Ishikawa (cell line): ENCODE measurements around the gene ASB6.

Experiments used
- CEBPB ChIP-seq: IDR thresholded peaks from 2 replicates; pipeline ENCODE4 v1.6.1; 2012
- CREB1 ChIP-seq: IDR thresholded peaks from 2 replicates; pipeline ENCODE4 v1.6.1; 2012; ENCODE audit warnings: low read depth
- EGR1 ChIP-seq: IDR thresholded peaks from 2 replicates; pipeline ENCODE4 v1.6.1; 2012
- EP300 ChIP-seq: IDR thresholded peaks from 2 replicates; pipeline ENCODE4 v1.6.1; 2012; ENCODE audit warnings: borderline replicate concordance
- FOXM1 ChIP-seq: IDR thresholded peaks from 2 replicates; pipeline ENCODE4 v1.6.1; 2012; ENCODE audit warnings: low read depth, borderline replicate concordance
- NFIC ChIP-seq: IDR thresholded peaks from 2 replicates; pipeline ENCODE4 v1.6.1; 2012
- RAD21 ChIP-seq: IDR thresholded peaks from 2 replicates; pipeline ENCODE4 v1.6.1; 2012; ENCODE audit warnings: low read depth
- REST ChIP-seq: IDR thresholded peaks from 2 replicates; pipeline ENCODE4 v1.6.1; 2012; ENCODE audit warnings: low read depth, mild to moderate bottlenecking
- TAF1 ChIP-seq: IDR thresholded peaks from 2 replicates; pipeline ENCODE4 v1.6.1; 2012; ENCODE audit warnings: low read depth, mild to moderate bottlenecking
- TCF12 ChIP-seq: IDR thresholded peaks from 2 replicates; pipeline ENCODE4 v1.6.1; 2012; ENCODE audit warnings: low read depth
- TEAD4 ChIP-seq: IDR thresholded peaks from 2 replicates; pipeline ENCODE4 v1.6.1; 2012
- USF1 ChIP-seq: IDR thresholded peaks from 2 replicates; pipeline ENCODE4 v1.6.1; 2012
- YY1 ChIP-seq: IDR thresholded peaks from 2 replicates; pipeline ENCODE4 v1.6.1; 2012; ENCODE audit warnings: low read depth
- ZBTB7A ChIP-seq: IDR thresholded peaks from 2 replicates; pipeline ENCODE4 v1.6.1; 2012; ENCODE audit warnings: low read depth
- TF ChIP-seq, protein P1 (sequence below): IDR thresholded peaks from 2 replicates; pipeline ENCODE4 v1.6.1; 2012

ASB6 gene

GRCh38 chr9:129655696-129656095, 13.7 kb upstream of the ASB6 start:
- TF ChIP-seq USF1, result no peak
- no peak for TF ChIP-seq RAD21
- TF ChIP-seq TCF12, result no peak
- TF ChIP-seq YY1, result no peak
- TF ChIP-seq CREB1, result no peak
- TF ChIP-seq NFIC, result no peak
- TF ChIP-seq, protein P1, sequence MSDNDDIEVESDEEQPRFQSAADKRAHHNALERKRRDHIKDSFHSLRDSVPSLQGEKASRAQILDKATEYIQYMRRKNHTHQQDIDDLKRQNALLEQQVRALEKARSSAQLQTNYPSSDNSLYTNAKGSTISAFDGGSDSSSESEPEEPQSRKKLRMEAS, result no peak
- no peak for TF ChIP-seq EP300
- no peak for TF ChIP-seq REST
- no peak for TF ChIP-seq FOXM1
- TF ChIP-seq CEBPB, result no peak
- no peak for TF ChIP-seq ZBTB7A
- no peak for TF ChIP-seq EGR1
- TF ChIP-seq TAF1, result no peak
- no peak for TF ChIP-seq TEAD4

DNA sequence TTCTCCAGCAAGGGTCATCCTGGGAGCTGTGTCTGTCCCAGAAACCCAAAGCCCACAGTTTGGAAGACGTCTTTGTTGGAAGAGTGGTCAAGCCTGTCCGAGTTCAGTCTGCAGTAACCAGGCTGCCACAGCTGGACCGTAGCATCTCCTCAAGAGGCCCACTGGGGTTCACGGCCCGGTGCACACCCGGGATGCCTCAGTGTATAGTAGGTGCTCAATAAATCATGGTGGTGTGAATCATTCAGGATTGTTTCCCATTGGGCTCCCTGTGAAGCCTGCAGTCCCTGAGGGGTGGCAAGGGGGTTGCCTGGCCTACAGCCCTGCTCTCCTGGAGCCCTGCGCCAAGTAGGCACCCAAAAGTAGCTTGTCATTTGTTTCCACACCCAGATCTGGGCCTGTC, 13.2 kb upstream of the ASB6 start:
- TF ChIP-seq, protein P1, result no peak
- TF ChIP-seq FOXM1 (no peak), REST (no peak), YY1 (no peak), EP300 (no peak), TEAD4 (no peak), CREB1 (no peak), EGR1 (no peak), RAD21 (no peak), CEBPB (no peak), USF1 (no peak), TAF1 (no peak), NFIC (no peak), ZBTB7A (no peak), TCF12 (no peak)

DNA sequence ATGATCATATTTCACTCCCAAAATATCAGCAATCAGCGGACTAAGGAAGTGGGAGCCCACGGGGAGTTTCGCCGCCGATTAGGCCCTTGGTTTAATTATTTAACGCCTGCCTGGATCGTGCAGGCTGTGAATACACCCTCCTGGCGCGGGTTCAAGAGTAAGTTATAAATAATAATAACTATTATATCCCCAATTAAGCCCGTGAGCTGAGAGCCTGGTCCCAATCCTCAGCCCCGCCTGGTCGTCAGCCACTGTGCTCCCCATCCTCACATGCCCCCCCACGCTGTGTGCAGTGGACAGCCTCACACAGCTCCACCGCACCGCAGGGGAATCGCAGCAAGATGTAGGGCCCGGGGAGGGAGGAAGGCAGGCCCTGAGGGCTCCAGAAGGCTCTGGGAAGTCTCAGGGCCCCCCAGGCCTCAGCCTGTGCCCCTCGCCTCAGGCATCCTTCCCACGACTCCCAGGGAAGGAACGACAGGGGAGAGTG, 12.6 kb upstream of the ASB6 start:
- TF ChIP-seq USF1 (no peak), TEAD4 (no peak), ZBTB7A (no peak), TAF1 (no peak), CREB1 (no peak), EP300 (no peak), YY1 (no peak), TCF12 (no peak), FOXM1 (no peak)

DNA sequence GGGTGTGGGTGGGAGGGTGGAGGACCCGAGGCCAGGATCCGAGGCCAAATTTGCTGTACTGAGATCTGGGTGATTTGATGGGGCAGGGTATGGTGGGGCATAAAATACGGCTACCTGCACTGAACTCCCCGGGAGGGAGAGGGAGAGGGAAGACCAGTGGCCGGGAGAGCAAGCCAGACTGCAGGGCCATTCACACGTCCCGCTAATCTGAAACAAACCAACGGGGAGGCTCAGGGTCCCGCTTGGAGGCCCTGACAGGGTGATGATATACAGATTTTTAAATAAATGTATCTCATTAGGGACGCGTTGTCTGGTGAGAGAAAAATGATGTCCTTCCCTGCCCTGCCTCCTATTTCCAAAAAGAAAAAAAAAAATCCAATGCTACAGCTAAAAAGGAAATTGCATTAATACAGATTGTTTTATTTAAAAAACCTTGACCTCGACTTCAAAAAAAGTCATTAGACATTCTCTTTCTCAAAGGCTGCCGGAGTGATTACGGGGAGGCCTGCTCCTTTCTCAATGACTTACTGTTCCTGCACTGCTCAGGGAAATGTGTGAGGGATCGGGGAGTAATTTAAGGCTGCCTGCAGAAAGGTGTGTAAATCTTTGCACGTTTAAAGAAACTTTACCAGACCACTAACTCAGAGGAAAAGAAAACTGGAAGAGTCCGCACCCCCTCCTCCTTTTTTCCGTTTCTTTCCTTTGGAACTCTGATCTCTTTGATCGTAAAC, 12.0 kb upstream of the ASB6 start:
- TF ChIP-seq ZBTB7A (no peak), EP300 (no peak), EGR1 (no peak), TAF1 (no peak), CREB1 (no peak), RAD21 (no peak), REST (no peak), TCF12 (no peak), YY1 (no peak)
- TF ChIP-seq, protein P1, result no peak
